SW 1271 (cell line): ENCODE results near the gene C8G.

ENCODE experiments used
- DNase-seq, 2 experiments: peaks; one replicate each; lab custom pipeline; 2025; lab: John Stamatoyannopoulos, UW

Gene C8G

GRCh38 chr9:136968333-136969127 is 23.5 kb downstream of the C8G start:
- DNase-seq, result no peak

GRCh38 chr9:136969150-136969549 is 24.1 kb downstream of the C8G start:
- no peak for DNase-seq

DNA sequence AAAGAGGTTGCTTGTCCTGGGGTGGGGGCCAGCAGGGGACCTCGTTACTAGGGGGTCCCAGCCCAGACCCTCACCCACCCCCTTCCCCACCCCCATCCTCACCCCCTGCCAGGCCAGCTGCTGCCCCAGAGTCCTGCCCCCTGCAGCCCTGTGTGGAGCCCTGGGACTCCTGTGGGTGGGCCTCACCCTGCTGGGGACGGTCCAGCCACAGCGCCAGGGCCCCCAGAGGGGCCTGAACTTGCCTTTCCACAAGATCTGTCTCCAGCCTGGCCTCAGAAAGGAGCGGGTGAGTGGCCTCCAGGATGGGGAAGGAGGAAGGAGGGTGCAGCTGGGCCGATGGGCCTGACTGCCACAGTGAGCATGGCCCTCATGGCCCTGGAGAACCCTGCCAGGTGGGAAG is 24.7 kb downstream of the C8G start:
- no peak for DNase-seq

- no peak for DNase-seq
These were observed 25.3 kb downstream of the C8G start for GRCh38 chr9:136970361-136970760.

GRCh38 chr9:136971746-136972145 is 26.7 kb downstream of the C8G start:
- no peak for DNase-seq

DNA sequence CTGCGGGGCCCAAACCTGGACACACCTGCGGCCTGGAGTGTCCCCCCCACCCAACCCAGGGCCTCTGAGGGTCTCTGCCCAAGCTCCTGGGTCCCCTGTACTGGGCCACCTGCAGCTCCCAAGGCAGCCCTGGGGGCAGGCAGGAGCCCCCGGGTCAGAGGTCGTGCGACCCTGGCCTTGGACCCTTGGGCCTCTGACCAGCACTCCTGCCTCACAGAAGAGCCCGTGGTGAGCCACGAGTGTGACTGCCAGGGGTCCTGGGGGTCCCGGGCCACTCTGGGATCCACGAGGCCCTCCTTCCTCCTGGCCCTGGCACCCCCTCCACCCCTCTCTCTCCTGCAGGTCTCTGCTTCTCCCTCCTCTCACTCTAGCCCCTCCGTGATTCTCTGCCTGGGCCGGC is 27.3 kb downstream of the C8G start:
- DNase-seq, result no peak

GRCh38 chr9:136972743-136973142 is 27.7 kb downstream of the C8G start:
- no peak for DNase-seq

DNA sequence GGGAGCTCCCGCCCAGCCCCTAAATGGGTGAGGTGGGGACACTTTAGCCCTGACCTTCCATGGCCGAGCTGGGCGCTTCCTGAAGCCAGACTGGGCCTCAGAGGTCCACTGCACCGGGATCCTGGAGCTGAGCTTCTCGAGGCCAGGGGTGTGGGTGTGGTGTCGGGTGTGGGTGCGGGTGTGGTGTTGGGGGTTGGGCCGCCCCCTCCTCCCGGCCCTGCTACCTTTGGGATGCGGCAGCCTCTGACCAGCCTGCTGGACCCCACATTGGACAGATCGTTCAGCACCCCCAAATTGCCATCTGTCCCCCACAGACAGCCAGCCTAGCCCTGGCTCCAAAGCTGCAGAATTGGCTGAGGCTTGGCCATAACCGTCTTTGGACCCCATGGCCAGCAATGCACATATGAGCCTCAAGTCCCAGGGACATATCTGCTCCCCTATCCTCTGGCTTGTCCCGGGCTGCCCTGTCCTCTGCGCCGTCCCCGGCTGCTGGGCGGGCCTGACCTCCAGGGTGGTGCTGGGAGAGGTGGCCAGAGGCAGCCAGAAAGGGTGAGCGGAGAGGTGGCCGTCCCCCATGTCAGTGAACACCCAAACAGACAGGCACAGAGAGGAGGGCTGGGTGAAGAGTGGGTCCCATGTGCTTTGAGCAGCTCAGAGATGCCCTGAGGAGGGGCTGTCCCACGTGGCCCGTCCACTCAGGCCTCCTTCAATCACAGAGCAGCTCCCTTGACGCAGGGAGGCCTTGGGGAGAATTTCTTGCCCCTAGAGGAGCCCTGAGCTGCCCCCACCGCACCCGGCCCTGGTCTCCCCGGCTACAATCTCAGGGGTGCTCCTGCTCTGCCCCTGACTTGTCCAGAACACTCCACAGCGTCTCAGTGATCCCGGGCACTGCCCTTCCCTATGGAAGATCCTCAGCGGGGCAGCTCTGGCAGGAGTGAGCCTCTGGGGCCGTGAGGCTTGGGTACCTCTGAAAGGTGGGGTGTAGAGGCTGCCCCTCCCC is 28.9 kb downstream of the C8G start:
- no peak for DNase-seq

- no peak for DNase-seq
These were observed 29.9 kb downstream of the C8G start for GRCh38 chr9:136974817-136975535.

DNA sequence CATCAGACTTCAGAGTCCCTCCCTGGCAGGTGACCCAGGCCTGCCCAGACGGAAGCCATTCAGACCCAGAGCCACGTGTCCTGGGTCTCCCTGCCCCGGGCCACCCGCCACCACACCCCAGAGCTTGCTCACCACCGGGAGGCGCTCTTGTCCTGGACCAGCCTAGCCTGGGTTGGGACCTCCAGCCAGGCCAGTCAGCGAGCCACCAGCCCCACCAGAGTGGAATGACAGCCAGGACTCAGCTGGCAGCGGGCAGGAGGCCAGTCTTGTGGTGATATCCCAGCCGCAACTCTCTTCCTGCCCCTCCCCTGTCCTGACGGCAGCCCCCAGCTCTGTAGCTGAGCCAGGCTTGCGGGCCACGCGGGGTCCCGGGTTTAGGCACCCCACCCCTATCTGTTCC is 30.6 kb downstream of the C8G start:
- DNase-seq, result no peak

DNA sequence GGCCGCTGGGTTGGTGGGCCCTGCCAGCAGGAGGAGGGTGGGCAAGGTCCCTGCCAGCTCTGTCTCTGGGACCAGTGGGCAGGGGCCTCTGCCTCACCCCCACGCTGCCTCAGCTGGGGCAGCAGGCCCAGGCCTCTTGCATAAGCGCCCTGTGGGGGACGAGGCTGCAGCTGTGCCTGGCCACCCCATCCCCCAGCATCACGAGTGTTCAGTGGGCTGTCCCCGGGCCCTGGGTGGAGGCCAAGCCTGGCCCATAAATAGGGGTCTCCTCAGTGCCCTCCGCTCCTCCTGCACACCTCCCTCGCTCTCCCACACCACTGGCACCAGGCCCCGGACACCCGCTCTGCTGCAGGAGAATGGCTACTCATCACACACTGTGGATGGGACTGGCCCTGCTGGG is 32.2 kb downstream of the C8G start, which contains the start of gene PTGDS:
TSS of gene PTGDS (plus strand) at position 282 of the 400 bp plus-strand sequence. CDS start at position 357, 75 bp downstream.
- no peak for DNase-seq

- DNase-seq, result no peak
These were observed 32.6 kb downstream of the C8G start for GRCh38 chr9:136977649-136978072.

DNA sequence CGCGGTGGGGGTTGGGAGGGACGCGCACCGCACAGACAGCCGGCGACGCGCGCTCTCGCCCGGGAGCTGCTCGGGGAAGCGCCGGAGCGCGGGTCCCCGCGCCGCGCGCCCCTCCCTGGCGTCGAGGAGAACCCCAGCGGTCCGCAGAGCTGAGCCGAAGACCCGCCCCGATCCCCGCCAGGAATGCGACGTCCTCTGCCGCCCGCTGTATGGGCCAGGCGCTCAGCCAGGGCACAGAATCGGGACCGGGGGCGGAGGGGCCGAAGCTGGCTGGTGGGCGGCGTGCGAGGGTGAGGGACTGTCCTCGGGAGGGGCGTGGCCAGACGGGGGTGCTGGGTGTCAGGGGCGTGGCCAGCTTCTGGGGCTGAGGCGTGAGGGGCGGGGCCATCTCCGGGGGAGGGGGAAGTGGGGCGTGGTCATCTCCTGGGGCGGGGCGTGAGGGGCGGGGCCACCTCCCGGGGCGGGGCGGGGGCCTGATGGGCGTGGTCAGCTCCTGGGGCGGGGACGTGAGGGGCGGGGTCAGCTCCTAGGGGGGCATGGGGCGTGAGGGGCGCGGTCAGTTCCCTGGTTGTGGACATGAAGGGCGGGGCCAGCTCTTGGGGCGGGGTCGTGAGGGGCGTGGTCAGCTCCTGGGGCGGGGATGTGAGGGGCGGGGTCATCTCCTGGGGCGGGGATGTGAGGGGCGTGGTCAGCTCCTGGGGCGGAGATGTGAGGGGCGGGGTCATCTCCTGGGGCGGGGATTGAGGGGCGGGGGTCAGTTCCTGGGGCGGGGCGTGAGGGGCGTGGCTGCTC is 33.2 kb downstream of the C8G start:
- peak in 1 of 2 experiments; percentile 38 for DNase-seq

DNA sequence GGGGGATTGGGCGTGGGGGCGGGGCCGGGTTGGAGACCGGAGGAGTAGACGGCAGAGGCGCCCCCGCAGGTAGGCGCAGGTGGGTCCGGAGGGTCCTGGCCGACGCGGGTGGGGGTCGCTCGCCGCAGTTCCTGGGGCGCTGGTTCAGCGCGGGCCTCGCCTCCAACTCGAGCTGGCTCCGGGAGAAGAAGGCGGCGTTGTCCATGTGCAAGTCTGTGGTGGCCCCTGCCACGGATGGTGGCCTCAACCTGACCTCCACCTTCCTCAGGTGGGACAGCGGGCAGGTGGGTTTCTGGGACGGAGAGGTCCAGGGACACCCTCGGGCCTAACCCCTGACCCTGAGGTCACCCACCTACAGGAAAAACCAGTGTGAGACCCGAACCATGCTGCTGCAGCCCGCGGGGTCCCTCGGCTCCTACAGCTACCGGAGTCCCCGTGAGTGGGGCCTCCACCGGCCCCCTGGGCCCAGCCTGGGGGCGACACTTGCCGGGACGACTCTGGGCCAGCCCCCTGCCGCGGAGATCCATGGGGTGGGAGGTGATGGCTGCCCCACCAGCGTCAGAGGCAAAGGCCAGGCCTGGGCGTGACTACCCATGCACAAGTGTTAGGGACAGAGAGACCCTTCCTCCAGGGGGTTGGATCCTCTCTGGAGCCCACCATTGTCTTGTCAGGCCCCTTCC is 34.0 kb downstream of the C8G start:
- no peak for DNase-seq

- no peak for DNase-seq
These were observed 34.9 kb downstream of the C8G start for GRCh38 chr9:136979769-136980587.

- no peak for DNase-seq
These were observed 35.8 kb downstream of the C8G start for GRCh38 chr9:136980669-136981478.

- DNase-seq, result no peak
These were observed 36.7 kb downstream of the C8G start for GRCh38 chr9:136981588-136982231.
